ENCODE measurements around the gene AVPR2. TPM values are rescaled to one million over a fixed set of nuclear protein-coding genes. Genes with fewer than 3 reads are reported as not detected.

AVPR2 gene
- total RNA-seq, 1 donor from 2014 or later: 3.1 TPM

DNA sequence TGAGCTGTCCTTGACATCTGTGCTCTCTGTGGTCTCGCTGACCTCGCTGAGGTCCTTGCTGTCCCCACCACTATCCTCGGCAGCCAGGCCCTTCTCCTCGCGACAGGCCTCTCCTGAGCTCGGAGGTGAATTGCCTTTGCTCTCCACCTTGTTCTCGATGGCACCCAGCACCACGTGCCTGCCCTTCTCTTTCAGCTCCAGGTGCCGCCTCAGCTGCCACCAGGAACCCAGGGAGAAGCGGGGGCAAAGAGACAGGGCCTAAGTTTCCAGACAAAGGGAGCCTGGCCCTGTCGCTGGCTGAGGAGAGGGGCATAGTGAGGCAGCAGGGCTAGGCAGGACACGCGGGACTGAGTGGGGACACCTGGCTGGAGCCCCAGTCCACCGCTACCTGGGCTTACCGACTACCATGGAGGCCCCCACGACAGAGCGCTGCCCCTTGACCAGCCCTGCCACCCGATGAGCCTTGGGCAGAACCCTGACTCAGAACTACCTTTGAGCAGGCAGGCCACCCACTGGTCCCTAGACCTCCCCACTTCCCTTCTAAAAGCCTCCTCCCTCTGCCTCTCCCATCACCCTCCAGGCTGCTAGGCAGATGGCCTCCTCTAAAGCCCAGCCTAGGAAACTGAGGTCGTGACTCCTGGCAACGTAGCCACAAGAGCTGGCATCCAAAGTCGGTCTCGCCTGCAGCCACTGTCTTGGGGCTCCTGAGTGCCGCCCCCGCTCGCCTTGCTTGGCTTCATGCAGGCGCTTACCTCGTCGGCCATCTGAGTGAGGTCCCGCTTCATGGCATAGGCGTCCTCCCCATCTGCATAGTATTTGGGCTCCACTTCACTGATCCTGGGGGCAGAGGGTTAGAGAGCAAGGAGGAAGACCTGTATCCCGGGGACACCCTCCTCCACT lies 25.8 kb downstream of the AVPR2 start:
- no peak for DNase-seq (ENCODE audit: low spot score)

GRCh38 chrX:153931151-153931550 lies 26.7 kb downstream of the AVPR2 start:
- DNase-seq (ENCODE audit: low spot score): no peak

- DNase-seq (ENCODE audit: low spot score): no peak
Measured at GRCh38 chrX:153931748-153932147, 27.3 kb downstream of the AVPR2 start.

GRCh38 chrX:153932220-153932915 lies 27.9 kb downstream of the AVPR2 start:
- DNase-seq (ENCODE audit: low spot score): no peak

GRCh38 chrX:153933748-153934147 lies 29.3 kb downstream of the AVPR2 start:
- DNase-seq (ENCODE audit: low spot score): no peak

DNA sequence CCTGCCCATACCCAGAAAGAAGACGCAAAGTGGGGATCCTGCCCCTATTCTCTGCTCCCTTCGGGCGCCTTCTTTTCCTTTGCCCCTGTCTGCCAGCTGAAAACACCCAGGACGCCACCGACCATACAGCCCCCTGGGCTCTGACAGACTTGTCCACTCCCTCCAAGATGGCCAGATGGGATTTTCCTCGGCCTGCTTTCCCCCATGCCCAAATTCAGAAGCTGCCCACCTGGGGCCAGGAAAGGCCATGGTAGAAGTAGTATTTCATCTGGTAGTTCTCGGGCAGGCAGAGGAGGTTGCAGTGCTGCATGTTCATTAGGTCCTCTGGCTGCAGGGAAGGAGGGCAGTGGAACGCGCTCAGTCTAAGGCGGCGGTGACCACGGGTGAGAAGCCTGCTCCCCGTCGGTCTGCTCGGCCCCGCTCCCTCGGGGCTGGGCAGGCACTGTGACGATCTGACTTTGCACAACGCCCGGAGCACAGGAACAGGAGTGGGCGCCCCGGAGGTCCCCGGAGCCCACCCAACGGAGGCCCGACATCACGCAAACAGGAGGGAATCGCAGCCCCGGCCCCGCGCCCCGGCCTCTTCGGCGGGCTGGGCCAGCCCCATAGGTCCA lies 29.8 kb downstream of the AVPR2 start:
- DNase-seq (ENCODE audit: low spot score): no peak

- DNase-seq (ENCODE audit: low spot score): peak; percentile 74
Measured at GRCh38 chrX:153934762-153935325, 30.4 kb downstream of the AVPR2 start, which contains the start of gene NAA10. NAA10 (minus strand) TSS chrX:153935037; CDS start chrX:153934904, 133 bp downstream.

GRCh38 chrX:153935326-153935851 lies 30.9 kb downstream of the AVPR2 start:
- no peak for DNase-seq (ENCODE audit: low spot score)

- no peak for DNase-seq (ENCODE audit: low spot score)
Measured at GRCh38 chrX:153937056-153937455, 32.6 kb downstream of the AVPR2 start.

- DNase-seq (ENCODE audit: low spot score): no peak
Measured at GRCh38 chrX:153938226-153938786, 33.8 kb downstream of the AVPR2 start.

GRCh38 chrX:153939573-153939972 lies 35.1 kb downstream of the AVPR2 start:
- no peak for DNase-seq (ENCODE audit: low spot score)

- DNase-seq (ENCODE audit: low spot score): no peak
Measured at GRCh38 chrX:153941336-153942252, 37.1 kb downstream of the AVPR2 start.

GRCh38 chrX:153944140-153944799 lies 39.8 kb downstream of the AVPR2 start, which contains the start of gene RENBP:
RENBP (minus strand) TSS chrX:153944643; CDS start chrX:153944610, 33 bp downstream.
- no peak for DNase-seq (ENCODE audit: low spot score)

- no peak for DNase-seq (ENCODE audit: low spot score)
Measured at GRCh38 chrX:153944800-153945150, 40.3 kb downstream of the AVPR2 start.

DNA sequence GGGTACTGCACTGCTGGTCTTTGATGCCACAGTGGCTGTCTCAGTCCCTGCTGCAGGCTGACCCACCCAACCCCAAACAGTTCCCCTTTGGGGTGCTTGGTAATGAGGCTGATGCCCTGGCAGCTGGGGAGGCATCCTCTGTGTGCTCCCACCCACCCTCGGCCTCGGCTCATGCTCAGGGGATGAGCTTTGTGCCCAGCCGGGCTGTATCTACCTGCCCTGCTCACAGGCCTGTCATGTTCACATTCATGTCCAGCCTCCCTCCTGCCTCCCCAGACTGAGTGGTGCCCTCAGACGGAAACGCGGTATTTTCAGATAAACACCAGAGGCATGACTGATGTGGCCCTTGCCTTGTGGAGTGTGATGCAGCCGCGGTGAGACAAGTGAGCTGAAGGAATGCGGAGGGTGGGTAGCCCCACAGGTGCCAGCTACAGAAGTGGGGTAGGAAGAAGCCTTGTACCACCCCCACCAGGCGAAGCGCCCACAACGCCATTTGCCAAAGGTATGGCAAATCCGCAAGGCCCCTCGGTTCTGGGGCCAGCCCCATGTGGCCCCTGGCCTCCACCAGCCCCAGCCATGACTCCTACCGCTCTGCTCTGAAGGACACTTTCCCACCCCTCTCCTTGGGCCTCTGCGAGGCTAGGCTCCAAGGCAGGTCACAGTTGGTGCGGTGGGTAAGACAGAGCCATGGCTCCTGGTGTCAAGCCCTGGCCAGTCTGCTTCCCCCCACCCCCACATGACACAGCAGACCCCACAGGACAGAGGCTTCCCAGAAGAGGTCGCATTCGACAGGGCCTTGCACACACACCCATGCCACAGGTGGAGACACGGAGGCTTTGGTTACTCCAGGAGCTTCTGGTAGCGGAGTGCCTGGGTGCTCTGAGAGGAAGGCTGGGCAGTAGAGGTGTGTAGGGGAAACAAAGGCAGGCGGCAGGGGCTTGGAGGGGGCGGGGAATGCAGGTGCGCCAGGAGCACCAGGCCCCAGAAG lies 41.8 kb downstream of the AVPR2 start:
- DNase-seq (ENCODE audit: low spot score): no peak

DNA sequence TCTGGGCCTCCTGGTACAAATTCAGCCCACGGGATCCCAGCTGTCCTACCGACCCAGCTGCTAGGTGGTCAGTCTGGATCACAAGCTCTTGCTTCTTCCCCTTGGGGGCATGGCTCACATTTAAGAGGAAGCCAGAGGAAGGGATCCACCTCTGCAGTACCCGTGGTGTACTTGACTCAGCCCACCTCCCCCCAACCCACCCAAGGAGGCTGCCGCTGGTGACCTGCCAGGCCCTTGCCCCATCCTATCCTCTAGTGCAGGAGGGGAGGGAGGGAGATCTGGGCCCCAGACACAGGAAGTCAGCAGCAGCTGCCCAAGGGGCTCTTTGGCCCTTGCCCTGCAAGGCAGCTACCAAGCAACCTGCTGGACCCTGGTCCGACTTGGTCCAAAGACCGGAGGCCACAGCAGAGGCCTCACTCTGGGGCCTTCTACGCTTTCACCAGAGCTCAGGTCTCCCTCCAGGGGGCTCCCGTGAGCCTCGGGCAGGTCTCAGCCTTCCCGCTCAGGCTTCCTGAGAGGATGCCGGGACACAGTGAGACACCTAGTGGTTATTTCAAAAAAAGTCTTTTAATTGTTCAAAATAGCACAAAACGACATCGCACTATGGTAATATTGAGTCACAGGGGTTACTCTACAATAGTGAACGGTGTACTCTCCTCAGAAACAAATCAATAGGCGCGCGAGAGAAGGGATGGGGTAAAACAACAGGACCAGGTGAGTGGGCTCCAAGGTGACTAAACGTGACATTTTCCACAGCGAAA lies 42.7 kb downstream of the AVPR2 start:
- DNase-seq (ENCODE audit: low spot score): peak; percentile 60

GRCh38 chrX:153948002-153948466 lies 43.6 kb downstream of the AVPR2 start:
- no peak for DNase-seq (ENCODE audit: low spot score)
